Mucosa of descending colon (tissue), 3 donors: ENCODE measurements around the gene FAM131A. TPM values are rescaled to one million over a fixed set of nuclear protein-coding genes. Genes with fewer than 3 reads are reported as not detected.

Source experiments
- ATAC-seq: fragments of 200-7000 bp; cut with Tn5 transposase; one replicate; pipeline ENCODE4 v1.9.1; 2020; ENCODE audit warnings: mild to moderate bottlenecking, moderate library complexity
- DNase-seq, 3 donors: peaks; one replicate each; pipeline ENCODE4 v3.0.0-alpha.2; 2020
- H3K36me3 ChIP-seq: fragments of 200-600 bp; one replicate; pipeline ENCODE4 v1.8.0; 2021; ENCODE audit warnings: low read depth, mild to moderate bottlenecking
- H3K4me1 ChIP-seq: fragments of 200-600 bp; one replicate; pipeline ENCODE4 v1.8.0; 2021; ENCODE audit warnings: low read depth, mild to moderate bottlenecking
- H3K4me3 ChIP-seq: fragments of 200-600 bp; one replicate; pipeline ENCODE4 v1.8.0; 2021; ENCODE audit warnings: mild to moderate bottlenecking
- H3K9me3 ChIP-seq: fragments of 200-600 bp; one replicate; pipeline ENCODE4 v1.8.0; 2021; ENCODE audit warnings: mild to moderate bottlenecking
- CTCF ChIP-seq: fragments of 200-600 bp; IDR thresholded peaks from one replicate; pipeline ENCODE4 v1.8.0; 2022; ENCODE audit warnings: antibody characterized with exemption, mild to moderate bottlenecking
- intact Hi-C, 2 donors: fragments of 100-400 bp; cut with DNase I in 1 of 2; cut with micrococcal nuclease in 1 of 2; formaldehyde crosslinking; loops; one replicate each; pipeline versions ENCODE4 v1.11.0 to v1.11.1; 2022; cut with DNase I, micrococcal nuclease
- total RNA-seq, 3 donors: library from RNA; stranded (reverse); fragmentation: NEBNext Ultra II Directional in 2 of 3; extraction: Animal tissue kit (Norgen Biotek cat#: 25700) in 2 of 3; gene quantifications; one replicate each; pipeline versions ENCODE4 v1.2.1 to v1.2.4, GENCODE V29; 2021 to 2023
- donor health status: DM: no; HTN: no; CAD: no; lungs with moderate emphysema.
- donor health status: DM: no; HTN: no; CAD: no.
- donor health status: DM: no; HTN: yes; CAD: no.

The FAM131A gene
- total RNA-seq, 3 donors from 2014 or later, result 14.1 to 29.8 (median 16.4) TPM

- H3K9me3 ChIP-seq, result no peaks in the 10 kb centered on the region
- ATAC-seq (peak; percentile 75), DNase-seq (peak; percentile 81 to 90 (median 90))
- intact Hi-C loops, result no loop called here
- H3K4me3 ChIP-seq, result peak overlapping the region; percentile 84
- peaks cover 41% of the 10 kb centered on the region for H3K4me1 ChIP-seq
- no peak for TF ChIP-seq CTCF
- peaks cover 4% of the 10 kb centered on the region for H3K36me3 ChIP-seq
Measured at GRCh38 chr3:184314700-184315542, 22.5 kb upstream of the FAM131A start.

- Histone ChIP-seq H3K4me1 (peaks cover 46% of the 10 kb centered on the region), H3K9me3 (no peaks in the 10 kb centered on the region), H3K4me3 (peak overlapping the region; percentile 84), H3K36me3 (peaks cover 4% of the 10 kb centered on the region)
- peak; percentile 5 for ATAC-seq
- no peak for DNase-seq
- intact Hi-C loops, result no loop called here
- no peak for TF ChIP-seq CTCF
Measured at GRCh38 chr3:184315543-184315867, 21.9 kb upstream of the FAM131A start.

- H3K9me3 ChIP-seq, result no peaks in the 10 kb centered on the region
- intact Hi-C loops, result no loop called here
- H3K4me3 ChIP-seq, result peak overlapping the region; percentile 84
- ATAC-seq, result no peak
- H3K36me3 ChIP-seq, result peaks cover 6% of the 10 kb centered on the region
- no peak for TF ChIP-seq CTCF
- DNase-seq, result peak in 2 of 3 donors; percentile 32 to 55
- peaks cover 46% of the 10 kb centered on the region for H3K4me1 ChIP-seq
Measured at GRCh38 chr3:184315871-184316661, 21.3 kb upstream of the FAM131A start.

- no peaks in the 10 kb centered on the region for H3K9me3 ChIP-seq
- ATAC-seq, result no peak
- H3K4me3 ChIP-seq, result no peak overlapping the region
- TF ChIP-seq CTCF, result no peak
- peaks cover 46% of the 10 kb centered on the region for H3K4me1 ChIP-seq
- peaks cover 13% of the 10 kb centered on the region for H3K36me3 ChIP-seq
- intact Hi-C loops, result no loop called here
- no peak for DNase-seq
Measured at GRCh38 chr3:184316792-184317191, 20.6 kb upstream of the FAM131A start.

GRCh38 chr3:184317201-184317600, 20.2 kb upstream of the FAM131A start:
- Histone ChIP-seq H3K36me3 (peaks cover 13% of the 10 kb centered on the region), H3K4me3 (no peak overlapping the region), H3K4me1 (peaks cover 46% of the 10 kb centered on the region), H3K9me3 (no peaks in the 10 kb centered on the region)
- no peak for TF ChIP-seq CTCF
- intact Hi-C loops, result no loop called here
- ATAC-seq, result no peak
- no peak for DNase-seq
